ENCODE results near the gene PADI3. TPM values are rescaled to one million over a fixed set of nuclear protein-coding genes. Genes with fewer than 3 reads are reported as not detected.

Gene PADI3
- total and polyA plus RNA-seq, 4 donors, result 0.13 TPM; not detected in 3

- no peak for TF ChIP-seq CTCF (IDR thresholded peaks at IDR 0.05; ENCODE audit: control extremely low read depth, extremely low read depth)
- H3K36me3 ChIP-seq (ENCODE audit: control insufficient read depth in 4 of 4, insufficient read depth in 4 of 4, low read length in 4 of 4), result no peaks in the 10 kb centered on the region
- no peak overlapping the region for H3K27ac ChIP-seq (ENCODE audit: low read depth in 1 of 2, low read length in 1 of 2)
- DNase-seq, result no peak
- H3K9me3 ChIP-seq (ENCODE audit: control insufficient read depth in 4 of 4, insufficient read depth in 3 of 4, low read length in 3 of 4), result no peaks in the 10 kb centered on the region
- H3K9ac ChIP-seq (ENCODE audit: insufficient read depth in 1 of 2, low read length in 2 of 2), result no peak overlapping the region
- WGBS, 2 donors, result 89 to 91% methylated on average over 1 of the region's 1 CpG
- H3K4me1 ChIP-seq (ENCODE audit: control insufficient read depth in 5 of 5, insufficient read depth in 5 of 5, low read length in 5 of 5), result no peaks in the 10 kb centered on the region
- no peak overlapping the region for H3K4me3 ChIP-seq
- H3K27me3 ChIP-seq (ENCODE audit: control insufficient read depth in 3 of 3, insufficient read depth in 3 of 3, low read length in 2 of 3), result no peaks in the 10 kb centered on the region
- ATAC-seq (ENCODE audit: insufficient read depth, low FRiP score), result no peak
These were observed 14.5 kb upstream of the PADI3 start for GRCh38 chr1:17234405-17234804.

- no peak for DNase-seq
- no peak for TF ChIP-seq CTCF (IDR thresholded peaks at IDR 0.05; ENCODE audit: control extremely low read depth, extremely low read depth)
- 82 to 83% methylated on average over 9 of the region's 9 CpGs for WGBS, 2 donors
These were observed 13.6 kb upstream of the PADI3 start for GRCh38 chr1:17235135-17235885.

GRCh38 chr1:17236779-17237560 is 11.9 kb upstream of the PADI3 start:
- Histone ChIP-seq H3K4me1 (ENCODE audit: control insufficient read depth in 5 of 5, insufficient read depth in 5 of 5, low read length in 5 of 5) (no peaks in the 10 kb centered on the region), H3K27ac (ENCODE audit: low read depth in 1 of 2, low read length in 1 of 2) (no peak overlapping the region), H3K9ac (ENCODE audit: insufficient read depth in 1 of 2, low read length in 2 of 2) (no peak overlapping the region), H3K27me3 (ENCODE audit: control insufficient read depth in 3 of 3, insufficient read depth in 3 of 3, low read length in 2 of 3) (peaks cover 0 to 8% (median 5%) of the 10 kb centered on the region in 3 donors), H3K4me3 (no peak overlapping the region), H3K36me3 (ENCODE audit: control insufficient read depth in 4 of 4, insufficient read depth in 4 of 4, low read length in 4 of 4) (no peaks in the 10 kb centered on the region), H3K9me3 (ENCODE audit: control insufficient read depth in 4 of 4, insufficient read depth in 3 of 4, low read length in 3 of 4) (no peaks in the 10 kb centered on the region)
- 20 to 21% methylated on average over 18 of the region's 18 CpGs for WGBS, 2 donors
- DNase-seq, result peak; percentile 81 to 83 (median 82)
- peak; percentile 80 for ATAC-seq (ENCODE audit: insufficient read depth, low FRiP score)
- TF ChIP-seq CTCF (IDR thresholded peaks at IDR 0.05; ENCODE audit: control extremely low read depth, extremely low read depth), result peak; percentile 91

More at GRCh38 chr1:17235135-17235885, 13.6 kb upstream of the PADI3 start:
- Histone ChIP-seq H3K36me3 (ENCODE audit: control insufficient read depth in 4 of 4, insufficient read depth in 4 of 4, low read length in 4 of 4) (no peaks in the 10 kb centered on the region), H3K4me3 (no peak overlapping the region), H3K27ac (ENCODE audit: low read depth in 1 of 2, low read length in 1 of 2) (no peak overlapping the region), H3K4me1 (ENCODE audit: control insufficient read depth in 5 of 5, insufficient read depth in 5 of 5, low read length in 5 of 5) (no peaks in the 10 kb centered on the region), H3K9ac (ENCODE audit: insufficient read depth in 1 of 2, low read length in 2 of 2) (no peak overlapping the region), H3K27me3 (ENCODE audit: control insufficient read depth in 3 of 3, insufficient read depth in 3 of 3, low read length in 2 of 3) (no peaks in the 10 kb centered on the region), H3K9me3 (ENCODE audit: control insufficient read depth in 4 of 4, insufficient read depth in 3 of 4, low read length in 3 of 4) (no peaks in the 10 kb centered on the region)
- no peak for ATAC-seq (ENCODE audit: insufficient read depth, low FRiP score)

Measured in lung (tissue), 12 donors.